Stimulated activated CD4-positive, alpha-beta T cell treated with anti-CD3 and anti-CD28 coated beads, Interleukin-4, amount 100 ng/mL, for 24 hours (primary cell): ENCODE data around the gene BRME1.
A peak's percentile ranks its signal among the peaks of the same experiment; 100 is the strongest.
"Not testable (repeated sequence)": the region's sequence is repeated elsewhere in the genome, so short reads cannot be mapped to it uniquely, and the experiment has no call there.

Experiments used
- DNase-seq: peaks from one replicate; pipeline ENCODE4 v3.0.0-alpha.2; 2020

The BRME1 gene

DNA sequence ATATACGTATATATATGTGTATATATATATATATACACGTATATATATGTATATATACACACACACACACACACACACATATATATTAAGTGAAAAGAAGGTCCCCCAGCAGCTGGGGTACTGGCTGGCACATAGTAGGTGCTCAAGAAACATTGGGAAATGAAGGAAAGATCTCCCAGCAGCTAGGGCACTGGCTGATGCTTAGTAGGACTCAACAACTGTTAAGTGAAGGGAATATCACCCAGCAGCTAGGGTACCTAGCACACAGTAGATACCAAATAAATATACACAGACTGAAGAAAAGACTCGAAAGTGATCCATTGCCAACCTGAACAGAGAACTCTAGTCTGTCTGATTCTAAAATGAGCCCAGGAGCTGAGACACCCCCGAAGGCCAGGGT lies 20.1 kb upstream of the BRME1 start:
- no peak for DNase-seq

DNA sequence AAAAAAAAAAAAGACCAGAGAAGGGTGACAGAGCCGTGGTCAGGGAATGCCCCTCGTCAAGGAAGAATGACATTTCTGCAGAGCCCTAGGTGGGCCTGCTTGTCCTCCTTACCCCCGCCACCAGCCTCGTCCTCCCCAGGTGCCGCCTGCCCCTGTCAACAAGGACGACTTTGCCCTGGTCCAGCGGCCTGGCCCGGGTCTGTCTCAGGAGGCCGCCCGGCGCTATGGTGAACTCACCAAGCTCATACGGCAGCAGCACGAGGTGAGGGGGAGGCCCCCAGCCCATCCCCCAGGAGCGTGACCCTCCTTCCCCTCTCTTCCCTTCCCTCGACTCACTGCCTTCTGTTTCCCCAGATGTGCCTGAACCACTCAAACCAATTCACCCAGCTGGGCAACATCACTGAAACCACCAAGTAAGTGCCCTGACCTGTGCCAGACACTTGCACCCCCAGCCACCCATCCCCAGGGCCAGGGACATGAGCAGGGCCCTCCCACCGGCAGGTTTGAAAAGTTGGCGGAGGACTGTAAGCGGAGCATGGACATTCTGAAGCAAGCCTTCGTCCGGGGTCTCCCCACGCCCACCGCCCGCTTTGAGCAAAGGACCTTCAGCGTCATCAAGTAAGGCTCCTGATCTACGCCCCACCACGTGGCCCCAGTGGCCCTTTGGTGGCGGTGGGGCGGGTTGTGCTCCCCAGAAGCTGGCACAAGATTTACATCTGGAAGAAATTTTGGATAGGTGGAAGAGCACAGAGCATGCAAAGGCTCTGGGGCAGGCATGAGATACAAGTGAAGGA lies 17.5 kb upstream of the BRME1 start:
- DNase-seq, result no peak

DNA sequence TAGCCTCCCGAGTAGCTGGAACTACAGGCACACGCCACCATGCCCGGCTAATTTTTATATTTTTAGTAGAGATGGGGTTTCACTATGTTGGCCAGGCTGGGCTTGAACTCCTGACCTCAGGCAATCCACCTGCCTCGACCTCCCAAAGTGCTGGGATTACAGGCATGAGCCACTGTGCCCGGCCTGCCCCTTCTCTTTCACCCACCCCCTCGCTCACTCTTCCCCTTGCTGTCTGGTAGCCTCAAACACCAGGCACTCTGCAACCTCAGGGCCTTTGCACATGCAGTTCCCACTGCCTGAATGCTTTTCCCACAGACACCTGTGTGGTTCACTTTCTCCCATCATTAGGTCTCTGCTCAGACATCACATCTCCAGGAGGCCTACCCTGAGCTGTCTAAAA lies 16.2 kb upstream of the BRME1 start:
- DNase-seq, result not testable (repeated sequence)

DNA sequence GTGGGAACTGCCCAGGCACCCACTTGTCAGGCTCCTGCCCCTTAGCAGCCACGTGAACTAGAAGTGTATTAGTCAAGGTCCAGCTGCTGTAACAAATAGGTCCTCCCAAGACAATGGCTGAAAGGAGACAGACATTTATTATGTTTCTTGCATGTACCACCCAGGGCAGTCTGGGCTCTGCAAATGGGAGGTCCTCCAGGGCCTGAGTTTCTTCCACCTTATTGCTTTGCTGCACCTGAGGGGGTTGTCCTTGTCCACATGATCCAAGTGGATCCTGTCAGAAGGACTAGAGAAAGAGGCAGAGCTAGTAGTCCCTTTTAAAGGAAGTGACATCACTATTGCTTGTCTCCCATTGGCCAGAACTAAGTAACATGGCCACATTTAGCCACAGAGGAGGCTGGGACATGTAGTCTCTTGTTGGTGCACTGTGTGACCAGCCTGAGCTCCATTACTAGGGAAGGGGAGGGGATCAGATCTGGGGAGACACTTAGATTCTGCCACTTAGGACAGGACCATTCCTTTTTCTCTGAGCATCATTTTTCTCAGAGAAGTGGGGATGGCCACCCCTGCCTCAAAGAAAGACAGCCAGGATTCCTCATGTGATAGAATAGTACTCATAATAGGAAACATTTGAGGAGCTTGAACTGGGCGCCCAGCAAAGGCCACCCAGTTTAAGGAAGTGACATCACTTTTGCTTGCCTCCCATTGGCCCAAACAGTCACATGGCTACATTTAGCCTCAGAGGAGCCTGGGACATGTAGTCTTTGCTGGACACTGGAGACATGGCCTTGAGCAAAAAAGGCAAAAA lies 15.2 kb upstream of the BRME1 start:
- DNase-seq, result peak; percentile 18

DNA sequence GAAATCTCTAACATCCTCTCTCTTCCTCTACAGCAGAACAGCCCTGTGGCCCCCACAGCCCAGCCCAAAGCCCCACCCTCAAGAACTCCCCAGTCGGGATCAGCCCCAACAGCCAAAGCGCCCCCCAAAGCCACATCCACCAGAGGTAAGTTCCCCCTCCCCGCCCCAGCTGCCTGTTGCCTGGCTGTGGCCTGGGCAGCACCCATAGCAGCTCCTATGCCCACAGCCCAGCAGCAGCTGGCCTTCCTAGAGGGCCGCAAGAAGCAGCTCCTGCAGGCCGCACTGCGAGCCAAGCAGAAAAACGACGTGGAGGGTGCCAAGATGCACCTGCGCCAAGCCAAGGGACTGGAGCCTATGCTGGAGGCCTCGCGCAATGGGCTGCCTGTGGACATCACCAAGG lies 14.6 kb upstream of the BRME1 start:
- DNase-seq, result no peak

DNA sequence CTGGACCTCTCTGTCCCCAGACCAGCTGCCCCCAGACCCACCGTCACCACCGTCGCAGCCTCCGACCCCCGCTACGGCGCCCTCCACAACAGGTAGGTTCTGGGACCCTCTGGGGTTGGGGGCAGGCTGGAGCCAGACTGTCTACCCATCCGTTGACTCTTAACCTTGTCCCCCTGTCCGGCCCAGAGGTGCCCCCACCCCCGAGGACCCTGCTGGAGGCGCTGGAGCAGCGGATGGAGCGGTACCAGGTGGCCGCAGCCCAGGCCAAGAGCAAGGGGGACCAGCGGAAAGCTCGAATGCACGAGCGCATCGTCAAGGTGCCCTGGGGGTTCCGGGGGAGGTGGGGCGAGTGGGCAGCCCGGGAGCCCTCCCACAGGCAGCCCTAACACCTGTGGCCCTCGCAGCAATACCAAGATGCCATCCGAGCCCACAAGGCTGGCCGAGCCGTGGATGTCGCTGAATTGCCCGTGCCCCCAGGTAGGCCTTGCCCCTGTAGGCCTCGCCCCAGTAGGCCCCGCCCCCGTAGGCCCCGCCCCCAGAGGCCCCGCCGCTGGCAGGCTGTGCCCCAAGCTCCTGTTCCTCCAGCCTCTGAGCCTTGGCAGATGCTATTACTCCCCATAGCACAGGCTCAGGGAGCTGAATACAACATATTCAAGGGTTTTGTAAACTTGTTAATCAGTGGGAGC lies 13.0 kb upstream of the BRME1 start:
- no peak for DNase-seq

DNA sequence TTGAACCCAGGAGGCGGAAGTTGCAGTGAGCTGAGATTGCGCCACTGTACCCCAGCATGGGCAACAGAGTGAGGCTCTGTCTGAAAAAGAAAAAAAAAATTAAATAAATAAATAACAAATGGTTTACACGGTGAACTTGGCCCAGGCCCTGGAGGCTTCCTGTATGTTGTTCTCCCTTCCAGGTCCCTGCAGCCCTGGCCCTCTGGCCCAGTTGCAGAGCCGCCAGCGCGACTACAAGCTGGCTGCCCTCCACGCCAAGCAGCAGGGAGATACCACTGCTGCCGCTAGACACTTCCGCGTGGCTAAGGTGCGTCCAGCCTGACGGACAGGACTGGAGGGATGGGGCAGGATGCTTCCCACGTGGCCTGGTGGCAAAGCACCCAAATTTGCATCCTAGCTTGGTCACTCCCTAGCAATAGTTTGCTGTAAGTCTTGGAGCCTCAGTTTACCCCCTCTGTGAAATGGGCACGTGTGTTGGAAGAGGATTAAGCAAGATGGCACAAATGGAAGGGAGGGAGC lies 12.0 kb upstream of the BRME1 start:
- no peak for DNase-seq

DNA sequence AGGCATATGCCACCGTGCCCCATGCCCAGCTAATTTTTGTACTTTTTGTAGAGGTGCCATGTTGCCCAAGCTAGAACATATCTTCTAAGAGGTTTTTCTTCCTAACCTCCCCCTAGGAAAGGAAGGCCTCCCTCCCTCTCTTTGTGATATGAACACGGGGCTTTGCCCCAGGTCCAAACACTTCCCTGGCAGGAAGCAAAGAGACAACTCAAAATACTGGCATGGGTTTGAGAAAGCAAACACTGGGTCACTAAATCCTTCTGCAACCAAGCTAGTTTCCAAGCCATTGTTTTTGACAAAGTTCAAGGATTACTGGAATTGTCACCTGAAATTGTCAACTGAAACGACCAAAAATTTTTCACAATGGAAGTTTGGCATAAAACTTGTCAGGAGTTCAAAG lies 8.9 kb upstream of the BRME1 start:
- DNase-seq, result no peak

DNA sequence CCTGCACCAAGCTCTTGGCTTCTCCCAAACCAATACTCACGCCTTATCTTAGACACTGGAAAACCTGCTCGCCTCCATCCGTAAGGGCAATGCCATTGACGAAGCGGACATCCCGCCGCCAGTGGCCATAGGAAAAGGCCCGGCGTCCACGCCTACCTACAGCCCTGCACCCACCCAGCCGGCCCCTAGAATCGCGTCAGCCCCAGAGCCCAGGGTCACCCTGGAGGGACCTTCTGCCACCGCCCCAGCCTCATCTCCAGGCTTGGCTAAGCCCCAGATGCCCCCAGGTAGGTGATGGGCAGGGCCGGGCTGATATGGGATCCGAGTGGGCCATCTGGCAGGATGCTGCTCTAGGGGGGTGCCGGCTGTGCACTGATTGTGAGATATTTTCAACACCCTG lies 7.4 kb upstream of the BRME1 start:
- no peak for DNase-seq

DNA sequence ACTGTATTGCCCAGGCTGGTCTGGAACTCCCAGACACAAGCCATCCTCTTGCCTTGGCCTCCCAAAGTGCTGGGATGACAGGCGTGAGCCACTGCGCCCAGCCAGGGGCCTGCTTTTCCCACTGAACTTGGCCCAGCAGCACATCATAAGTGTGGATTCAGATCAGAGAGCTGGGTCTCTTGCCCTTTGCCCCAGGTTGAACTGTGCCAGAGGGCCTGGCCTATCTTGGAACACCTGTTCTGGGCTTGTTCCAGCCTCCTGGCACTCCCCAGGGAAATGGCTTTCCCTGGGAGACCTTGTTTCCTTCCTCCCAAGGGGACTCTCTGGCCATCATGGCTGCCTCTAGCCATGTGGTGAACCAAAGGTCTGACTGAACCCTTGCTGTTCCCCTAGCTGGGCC lies 3.5 kb upstream of the BRME1 start:
- no peak for DNase-seq

DNA sequence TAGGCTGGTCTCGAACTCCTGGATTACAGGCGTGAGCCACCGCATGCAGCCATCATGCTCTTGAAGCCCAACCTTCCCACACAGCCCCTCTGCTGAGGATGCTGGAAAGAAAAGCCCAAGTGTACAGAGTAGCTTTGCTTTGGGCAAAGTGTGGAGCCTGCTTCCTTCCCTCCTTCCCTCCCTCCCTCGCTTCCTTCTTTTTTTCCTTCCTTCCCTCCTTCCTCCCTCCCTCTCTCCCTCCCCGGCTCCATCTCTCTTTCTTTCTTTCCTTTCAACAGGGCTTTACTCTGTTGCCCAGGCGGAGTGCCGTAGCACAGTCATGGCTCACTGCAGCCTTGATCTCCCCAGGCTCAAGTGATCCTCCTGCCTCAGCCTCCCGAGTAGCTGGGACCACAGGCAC lies 2.8 kb upstream of the BRME1 start:
- DNase-seq, result no peak

DNA sequence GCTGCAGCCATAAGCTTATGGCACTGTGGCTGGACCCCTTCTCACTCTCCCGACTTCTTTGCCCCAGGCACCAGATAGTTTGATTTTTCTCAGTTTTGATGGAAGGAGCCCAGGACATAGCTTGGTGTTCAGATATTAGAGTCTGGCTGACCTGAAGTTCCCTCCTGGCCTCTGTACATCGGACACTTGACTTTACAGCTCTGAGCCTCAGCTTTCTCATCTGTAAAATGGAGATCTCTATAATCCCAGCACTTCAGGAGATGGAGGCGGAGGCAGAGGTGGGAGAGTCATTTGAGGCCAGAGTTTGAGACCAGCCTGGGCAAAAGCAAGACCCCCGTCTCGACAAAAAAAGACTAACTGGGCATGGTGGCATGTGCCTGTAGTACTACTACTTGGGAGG lies 993 bp upstream of the BRME1 start:
- DNase-seq, result no peak

DNA sequence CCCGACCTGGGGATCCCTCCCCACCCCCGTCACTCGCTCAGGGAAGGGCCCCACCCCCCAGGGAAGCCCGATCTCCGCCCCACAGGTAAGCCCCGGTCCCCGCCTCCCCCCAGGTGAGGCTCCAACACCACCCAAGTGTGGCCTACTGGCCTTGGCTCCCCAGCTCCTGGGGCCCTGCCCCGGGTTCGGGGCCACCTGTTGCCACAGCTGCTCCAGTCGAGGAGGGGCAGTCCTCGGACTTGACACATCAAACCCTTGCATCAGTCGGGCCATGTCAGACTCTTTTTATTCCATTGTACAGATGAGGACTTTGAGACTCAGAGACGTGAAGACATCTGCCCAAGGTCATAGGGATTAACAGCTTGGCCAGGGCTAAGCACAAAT lies 596 bp upstream of the BRME1 start:
- DNase-seq, result no peak

DNA sequence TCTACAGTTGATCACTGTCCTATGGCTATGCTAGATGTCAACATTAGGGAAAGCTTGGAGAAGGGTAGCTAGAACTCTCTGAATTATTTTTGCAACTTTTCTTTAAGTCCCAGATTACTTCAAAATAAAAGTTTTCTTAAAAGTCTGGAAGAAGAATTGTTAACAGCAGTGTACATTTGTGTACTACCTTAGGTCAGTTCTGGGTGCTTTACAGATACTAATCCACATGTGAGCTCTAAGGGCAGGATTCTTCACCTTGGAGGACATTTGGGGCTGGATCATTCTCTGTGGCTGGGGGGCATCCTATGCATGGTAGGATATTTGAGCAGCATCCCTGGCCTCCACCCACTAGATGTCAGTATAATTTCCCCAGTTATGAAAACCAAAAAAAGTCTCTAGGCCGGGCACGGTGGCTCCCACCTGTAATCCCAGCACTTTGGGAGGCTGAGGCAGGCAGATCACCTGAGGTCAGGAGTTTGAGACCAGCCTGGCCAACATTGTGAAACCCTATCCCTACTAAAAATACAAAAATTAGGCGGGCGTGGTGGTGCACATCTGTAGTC lies 2.8 kb downstream of the BRME1 start:
- DNase-seq, result peak; percentile 46

DNA sequence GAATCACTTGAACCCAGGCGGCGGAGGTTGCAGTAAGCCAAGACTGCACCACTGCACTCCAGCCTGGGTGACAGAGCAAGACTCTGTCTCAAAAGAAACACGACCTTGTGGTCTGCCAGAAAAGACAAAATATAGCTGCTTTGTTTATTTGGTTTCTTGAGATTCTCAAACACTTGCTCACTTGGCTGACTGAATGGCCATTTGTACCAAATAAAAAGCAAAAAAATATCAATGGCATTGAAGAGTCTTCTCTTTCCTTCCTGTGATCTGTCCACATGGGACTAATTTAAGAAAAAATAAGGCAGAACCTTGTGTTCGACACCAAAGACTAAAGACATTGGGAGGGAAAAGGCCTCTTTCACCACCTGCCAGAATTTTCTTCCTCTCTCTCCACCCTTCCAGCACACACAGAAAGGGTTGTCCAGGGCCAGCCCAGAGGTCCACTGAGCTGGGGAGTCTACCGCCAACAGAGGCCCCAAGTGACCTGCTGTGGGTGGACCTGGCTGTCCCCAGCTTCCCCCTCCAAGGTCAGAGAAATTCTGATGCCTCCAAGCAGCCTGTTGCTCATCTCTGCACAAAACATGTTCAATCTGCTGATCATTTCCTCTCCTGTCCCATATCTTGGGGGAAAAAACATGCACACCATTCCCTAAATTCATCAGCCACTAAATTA lies 5.9 kb downstream of the BRME1 start:
- DNase-seq, result no peak

DNA sequence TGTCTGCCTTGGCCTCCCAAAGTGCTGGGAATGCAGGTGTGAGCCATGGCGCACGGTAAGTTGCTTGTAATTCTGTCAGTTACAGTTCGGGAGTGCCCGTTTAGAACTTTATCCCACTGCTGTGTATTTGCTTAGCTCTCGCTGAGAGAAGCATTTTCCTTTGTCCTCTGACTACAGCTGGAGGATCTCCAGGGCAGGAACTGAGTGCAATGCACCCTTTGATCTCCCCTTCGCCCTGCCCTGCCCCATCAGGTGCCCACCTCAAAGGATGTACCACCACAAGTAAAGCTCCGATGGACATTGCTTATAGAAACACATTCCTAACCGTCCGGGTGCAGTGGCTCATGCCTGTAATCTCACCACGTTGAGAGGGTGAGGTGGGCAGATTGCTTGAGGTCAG lies 6.5 kb downstream of the BRME1 start:
- no peak for DNase-seq

DNA sequence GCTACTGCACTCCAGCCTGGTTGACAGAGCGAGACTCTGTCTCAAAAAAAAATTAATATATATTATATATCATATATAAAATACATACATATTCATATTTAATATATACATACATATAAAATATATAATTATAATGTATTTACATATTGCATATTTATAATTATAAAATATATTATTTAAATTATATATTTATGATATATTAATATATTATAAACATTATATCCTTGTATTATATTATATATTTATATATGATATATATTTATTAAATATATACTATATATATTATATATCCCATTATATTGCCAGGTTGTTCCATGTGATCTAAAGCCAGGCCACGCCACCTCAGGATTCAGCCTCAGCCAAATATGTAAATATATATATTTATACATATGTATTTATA lies 9.7 kb downstream of the BRME1 start:
- DNase-seq, result no peak

DNA sequence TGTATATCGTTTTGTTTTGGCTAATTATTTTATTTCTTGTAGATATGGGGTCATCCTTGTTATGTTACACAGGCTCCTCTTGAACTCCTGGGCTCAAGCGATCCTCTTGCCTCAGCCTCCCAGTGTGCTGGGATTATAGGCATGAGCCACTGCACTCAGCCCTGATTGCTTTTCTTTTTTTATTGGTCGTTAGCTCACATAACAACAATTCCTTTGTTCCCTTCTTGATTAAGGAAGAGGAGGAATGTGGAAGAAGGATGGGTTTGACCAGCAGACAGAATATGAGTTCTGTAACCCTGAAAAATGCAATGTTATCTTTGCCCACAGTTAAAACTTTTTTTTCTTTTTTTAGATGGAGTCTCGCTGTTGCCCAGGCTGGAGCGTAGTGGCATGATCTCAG lies 11.4 kb downstream of the BRME1 start:
- DNase-seq, result no peak

DNA sequence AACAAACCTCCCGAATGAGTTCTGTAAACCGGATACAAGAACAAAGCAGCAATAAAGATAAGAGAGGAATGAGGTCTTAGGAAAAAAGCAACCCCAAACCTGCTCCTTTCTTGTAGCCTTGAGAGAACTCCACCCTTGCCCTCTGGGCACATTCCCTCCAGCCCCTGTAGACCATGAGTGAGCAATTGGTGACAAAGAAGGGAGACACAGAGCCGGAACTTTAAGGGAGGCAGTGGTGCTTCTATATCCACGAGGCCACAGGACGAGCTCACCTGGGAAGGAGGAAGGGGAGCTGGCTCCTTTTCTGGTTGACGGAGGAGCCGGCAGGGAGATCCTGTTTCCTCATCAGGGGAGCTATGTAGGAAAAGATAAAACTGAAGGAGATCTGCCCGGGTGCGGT lies 13.0 kb downstream of the BRME1 start:
- no peak for DNase-seq

DNA sequence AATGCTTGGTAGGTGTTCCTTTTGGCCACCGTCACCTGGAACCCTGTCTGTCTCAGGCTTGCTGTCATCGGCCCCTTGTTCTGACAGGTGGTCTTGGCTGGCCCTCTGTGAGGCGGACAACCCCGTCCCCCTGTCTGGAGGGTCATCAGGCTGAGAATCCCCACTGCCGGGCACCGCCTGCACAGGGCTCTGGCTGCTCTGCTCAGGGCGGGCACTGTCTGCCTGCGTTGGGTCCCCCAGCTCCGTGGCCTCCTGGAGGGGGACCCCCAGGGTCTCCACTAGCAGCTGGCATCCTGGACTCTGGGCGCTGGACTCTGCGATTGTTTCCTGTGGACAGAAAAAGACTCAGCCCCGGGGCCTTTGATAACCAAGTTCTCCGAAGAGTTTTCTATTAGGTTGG lies 15.8 kb downstream of the BRME1 start:
- no peak for DNase-seq

DNA sequence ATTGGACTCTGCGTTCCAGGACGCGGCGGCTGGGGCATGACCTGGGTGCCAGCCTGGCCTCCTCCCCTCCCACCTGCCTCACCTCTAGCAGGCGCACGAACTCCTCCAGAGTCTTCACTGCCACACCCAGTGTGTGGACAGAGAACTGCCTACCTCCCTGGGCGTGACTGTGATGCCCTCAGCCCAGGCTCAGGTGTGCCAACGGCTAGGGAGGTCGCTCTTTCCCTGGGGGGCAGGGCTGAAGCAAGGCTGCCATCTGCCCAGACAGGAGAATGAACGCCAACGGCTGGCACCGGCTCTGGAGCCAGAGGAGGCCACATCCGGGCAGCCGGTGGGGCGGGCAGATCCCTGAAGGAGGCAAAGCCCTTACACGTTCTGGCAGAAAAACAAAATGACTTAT lies 17.6 kb downstream of the BRME1 start:
- no peak for DNase-seq

DNA sequence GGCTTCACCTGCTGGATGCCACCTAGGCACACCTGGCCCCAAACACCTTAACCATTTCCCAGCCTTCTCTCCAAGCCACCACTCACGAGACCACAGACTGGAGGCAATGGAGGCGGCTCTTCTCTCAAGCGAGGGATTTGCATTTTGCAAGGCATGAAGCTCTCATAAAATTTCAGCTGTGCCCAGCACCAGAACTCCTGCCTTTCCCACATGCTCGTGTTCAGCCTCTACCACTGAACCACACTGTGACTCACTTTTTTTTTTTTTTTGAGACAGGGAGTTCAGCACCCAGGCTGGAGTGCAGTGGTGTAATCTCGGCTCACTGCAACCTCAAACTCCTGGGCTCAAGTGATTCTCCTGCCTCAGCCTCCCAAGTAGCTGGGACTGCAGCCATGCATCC lies 18.4 kb downstream of the BRME1 start:
- no peak for DNase-seq

DNA sequence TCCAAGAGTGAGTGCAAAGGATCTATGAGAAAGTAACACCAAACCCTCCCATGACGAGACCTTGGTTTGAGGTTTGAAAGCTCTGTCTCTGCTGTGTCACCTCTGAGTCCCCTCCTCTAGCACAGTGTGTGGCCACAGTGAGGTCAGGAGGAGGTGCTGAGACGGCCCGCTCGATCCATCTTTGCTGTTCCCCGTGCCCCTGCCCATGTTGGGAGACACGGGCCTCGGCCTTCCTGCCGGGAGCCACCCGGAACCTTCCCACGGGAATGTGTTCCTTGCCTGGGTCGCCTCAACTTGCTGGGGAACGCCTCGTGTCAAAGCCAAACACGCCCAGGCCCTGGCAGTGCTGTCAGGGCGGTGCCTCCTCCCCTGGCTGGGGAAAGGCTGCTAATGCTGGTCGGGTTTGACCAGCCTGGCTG lies 18.9 kb downstream of the BRME1 start:
- DNase-seq, result no peak
